GM19395 (cell line): ENCODE data around the gene MT1M.

Source experiments
- ATAC-seq: cut with Tn5 transposase; IDR thresholded peaks from one replicate; pipeline ENCODE4 v1.9.1; 2021; ENCODE audit warnings: mild to moderate bottlenecking, moderate library complexity; ENCODE audit not compliant: unreplicated experiment

Gene MT1M

GRCh38 chr16:56625943-56626654 is 6.4 kb upstream of the MT1M start:
- ATAC-seq = no peak

GRCh38 chr16:56626685-56627084 is 5.8 kb upstream of the MT1M start:
- ATAC-seq = no peak

DNA sequence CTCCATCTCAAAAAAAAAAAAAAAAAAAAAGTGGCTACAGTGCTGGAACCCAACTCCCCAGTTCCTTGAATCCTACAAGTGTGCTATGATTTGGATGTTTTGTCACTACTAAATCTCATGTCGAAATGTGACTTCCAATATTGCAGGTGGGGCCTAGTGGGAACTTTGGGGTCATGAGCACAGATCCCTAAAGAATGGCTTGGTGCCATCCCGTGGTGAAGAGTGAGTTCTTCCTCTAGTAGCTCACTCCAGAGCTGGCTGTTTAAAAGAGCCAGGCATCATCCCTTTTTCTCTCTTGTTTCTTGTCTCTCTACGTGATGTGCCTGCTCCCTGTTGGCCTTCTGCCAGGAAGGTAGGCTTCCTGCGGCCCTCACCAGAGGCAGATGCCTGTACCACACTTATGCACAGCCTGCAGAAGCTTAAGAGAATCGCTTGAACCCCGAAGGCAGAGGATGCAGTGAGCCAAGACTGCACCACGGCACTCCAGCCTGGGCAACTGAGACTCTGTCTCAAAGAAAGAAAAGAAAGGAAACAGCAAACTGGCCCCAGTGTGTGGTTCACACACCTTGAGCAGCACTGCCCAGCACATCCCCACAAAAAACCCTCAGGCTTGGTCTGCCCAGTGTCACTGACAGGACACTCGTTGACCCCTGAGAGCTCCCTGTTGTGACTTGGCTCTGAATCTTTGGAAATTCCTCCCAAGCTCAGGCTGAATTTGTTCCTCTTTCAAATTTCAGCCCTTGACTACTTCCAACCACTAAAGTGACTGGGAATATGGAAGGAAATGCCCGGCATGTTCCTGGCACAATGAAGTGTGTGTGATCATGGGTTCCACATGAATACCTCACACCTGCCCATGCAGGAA is 3.7 kb upstream of the MT1M start:
- no peak for ATAC-seq

GRCh38 chr16:56629531-56629930 is 2.9 kb upstream of the MT1M start:
- ATAC-seq = no peak

DNA sequence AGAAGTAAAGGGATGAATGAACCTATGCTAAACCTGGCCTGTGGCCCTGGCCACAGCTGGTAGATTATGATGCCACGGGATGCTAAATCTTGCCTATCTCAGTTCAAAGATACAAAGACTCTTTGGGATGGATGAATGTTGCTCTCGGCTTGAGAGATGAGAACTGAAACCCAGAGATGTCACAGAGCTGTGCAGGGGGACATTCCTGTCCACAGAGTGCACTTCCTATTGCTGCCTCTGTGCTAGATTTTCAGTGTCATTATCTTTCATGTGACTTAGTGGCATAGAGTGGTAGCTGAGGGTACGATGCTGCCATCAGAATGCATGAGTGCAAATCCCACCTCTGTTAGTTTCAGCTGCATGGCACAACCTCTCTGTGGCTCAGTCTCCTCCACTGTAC is 2.3 kb upstream of the MT1M start:
- ATAC-seq = peak; percentile 82

GRCh38 chr16:56631197-56631596 is 1.3 kb upstream of the MT1M start:
- ATAC-seq = no peak

- ATAC-seq = no peak
These were observed 665 bp upstream of the MT1M start for GRCh38 chr16:56631832-56632155.

DNA sequence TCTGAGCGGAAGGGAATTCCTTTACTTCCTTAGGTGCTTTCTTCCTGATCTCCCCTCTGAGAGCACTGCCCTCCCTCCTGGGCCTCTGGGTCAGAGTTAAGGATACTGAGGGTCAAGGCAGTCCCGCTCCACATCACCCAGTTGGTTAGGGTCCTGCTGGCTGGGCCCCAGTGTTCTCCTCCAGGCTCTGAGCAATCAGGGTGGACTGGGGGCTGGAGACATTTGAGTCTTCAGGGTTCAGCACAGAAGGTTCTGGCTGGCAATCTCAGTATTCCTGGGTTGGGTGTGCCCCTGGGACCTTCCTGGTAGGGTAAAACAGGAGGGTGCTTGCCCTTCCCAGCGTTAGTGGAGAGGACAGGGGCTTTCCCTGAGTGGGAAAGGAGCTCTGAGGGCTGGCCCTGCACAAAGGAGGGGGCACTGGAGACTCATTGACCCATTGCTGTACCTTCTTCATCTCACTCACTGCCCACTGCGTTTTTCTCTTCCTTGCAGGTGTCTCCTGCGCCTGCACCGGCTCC is 448 bp downstream of the MT1M start:
- no peak for ATAC-seq

DNA sequence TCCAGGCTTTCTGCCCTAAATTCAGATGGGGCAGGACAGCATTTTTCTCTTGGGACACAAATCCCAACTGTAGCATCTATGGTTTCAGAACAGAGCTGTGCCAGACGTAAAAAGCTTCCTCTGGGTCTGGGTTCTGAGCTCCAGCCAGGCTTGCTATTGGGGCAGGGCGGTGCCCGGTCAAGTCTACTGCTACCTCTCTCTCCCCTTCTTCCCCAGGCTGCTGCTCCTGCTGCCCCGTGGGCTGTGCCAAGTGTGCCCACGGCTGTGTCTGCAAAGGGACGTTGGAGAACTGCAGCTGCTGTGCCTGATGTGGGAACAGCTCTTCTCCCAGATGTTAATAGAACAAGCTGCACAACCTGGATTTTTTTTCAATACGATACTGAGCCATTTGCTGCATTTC is 1.1 kb downstream of the MT1M start:
- no peak for ATAC-seq

GRCh38 chr16:56634715-56635440 is 2.4 kb downstream of the MT1M start:
- no peak for ATAC-seq

DNA sequence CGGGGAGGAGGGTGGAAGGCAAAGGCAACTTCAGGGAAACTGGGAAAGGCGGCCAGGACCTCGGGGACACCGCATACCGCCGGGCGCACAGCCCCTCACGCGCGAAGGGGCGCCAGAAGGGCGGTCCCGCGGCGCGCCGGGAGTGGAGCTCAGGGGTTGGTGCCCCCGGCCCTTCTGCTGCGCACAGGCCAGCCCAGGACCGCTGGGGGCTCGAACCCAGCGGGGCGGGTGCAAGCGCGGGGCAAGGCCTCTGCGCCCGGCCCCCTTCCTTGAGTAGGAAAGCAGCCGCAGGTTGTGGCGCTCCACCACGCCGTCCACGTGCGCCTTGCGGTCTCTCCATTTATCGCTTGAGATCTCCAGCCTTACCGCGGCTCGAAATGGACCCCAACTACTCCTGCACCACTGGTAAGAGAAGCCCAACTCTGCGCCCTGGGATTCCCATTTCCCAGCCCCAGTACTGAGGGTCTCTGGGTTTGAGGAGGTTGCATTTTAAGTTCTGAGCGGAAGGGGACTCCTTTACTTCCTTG is 3.0 kb downstream of the MT1M start:
- ATAC-seq = no peak

- ATAC-seq = no peak
These were observed 4.4 kb downstream of the MT1M start for GRCh38 chr16:56636616-56637413.

- no peak for ATAC-seq
These were observed 5.6 kb downstream of the MT1M start, which contains the start of gene MT1A for GRCh38 chr16:56637814-56638750. Gene MT1A (plus strand): TSS chr16:56638666. CDS start chr16:56638739, 73 bp downstream.

DNA sequence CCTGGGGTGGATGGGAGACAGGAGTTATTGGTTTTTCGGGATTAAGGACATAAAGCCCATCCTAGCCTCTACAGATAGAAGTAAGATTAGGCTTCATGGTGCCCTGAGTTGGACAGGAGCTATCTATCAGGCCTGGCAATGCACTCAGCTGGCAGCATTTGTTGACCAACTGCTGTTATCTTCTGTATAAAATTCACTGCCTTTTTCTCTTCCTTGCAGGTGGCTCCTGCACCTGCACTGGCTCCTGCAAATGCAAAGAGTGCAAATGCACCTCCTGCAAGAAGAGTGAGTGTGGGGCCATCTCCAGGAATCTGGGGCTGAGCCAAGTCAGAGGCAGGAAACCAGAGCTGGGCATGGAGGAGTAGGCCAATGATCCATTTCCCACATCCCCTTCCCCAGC is 6.6 kb downstream of the MT1M start:
- ATAC-seq = no peak

DNA sequence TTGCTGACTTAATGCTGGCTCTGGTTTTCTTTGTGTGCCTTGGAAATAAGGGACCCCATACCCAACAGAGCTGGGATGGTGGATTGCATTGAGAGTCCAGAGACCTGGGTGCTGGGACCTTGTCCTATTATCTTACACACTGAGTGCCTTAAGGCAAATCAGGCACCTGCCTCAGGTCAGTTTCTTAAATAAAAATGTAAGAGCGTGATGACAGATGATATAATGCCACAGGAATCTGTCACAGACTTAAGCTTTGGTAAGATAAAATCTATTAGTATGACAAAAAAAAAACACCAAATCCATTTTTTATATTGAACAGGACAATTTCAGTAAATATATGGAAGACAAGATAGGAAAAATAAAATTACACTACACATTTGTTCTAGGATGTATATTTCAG is 7.6 kb downstream of the MT1M start:
- no peak for ATAC-seq

GRCh38 chr16:56641166-56641565 is 8.7 kb downstream of the MT1M start:
- no peak for ATAC-seq

- ATAC-seq = no peak
These were observed 10.8 kb downstream of the MT1M start for GRCh38 chr16:56643080-56643778.

- ATAC-seq = no peak
These were observed 11.4 kb downstream of the MT1M start for GRCh38 chr16:56643833-56644232.

- no peak for ATAC-seq
These were observed 12.9 kb downstream of the MT1M start for GRCh38 chr16:56645311-56645710.
